Measurements from ENCODE around the gene IL18BP. TPM values are rescaled to one million over a fixed set of nuclear protein-coding genes. Genes with fewer than 3 reads are reported as not detected.

Gene IL18BP
- total RNA-seq, 5 donors from 2014 or later (not counting 1 experiment from before 2014, with no cell fraction given) = 18.4 to 29.2 (median 22.4) TPM

GRCh38 chr11:71979602-71980001 is 19.1 kb upstream of the IL18BP start:
- Mint-ChIP-seq H3K27me3 (no peaks in the 10 kb centered on the region), H3K4me3 (no peak overlapping the region), H3K27ac (no peak overlapping the region), H3K9me3 (no peaks in the 10 kb centered on the region), H3K4me1 (peaks cover 0 to 4% (median 0%) of the 10 kb centered on the region in 3 donors), H3K36me3 (peaks cover 23% of the 10 kb centered on the region)
- H3K4me1 ChIP-seq (ENCODE audit: control insufficient read depth in 1 of 2, extremely low read depth in 1 of 2, insufficient read depth in 2 of 2, low read length in 2 of 2) = no peaks in the 10 kb centered on the region
- ChIA-PET CTCF (interaction anchor here (0.6 to 4.0 kb wide), 3 partner anchors 20 to 167 kb away, joined by 3 to 22 read pairs (median 3); no protein-coding TSS in a partner anchor), POLR2A (interaction anchor here in 1 of 2 donors (0.6 kb wide), 1 partner anchor 67 kb away, joined by 5 read pairs; no protein-coding TSS in a partner anchor)
- no peak overlapping the region for H3K4me3 ChIP-seq (ENCODE audit: control insufficient read depth in 1 of 2, extremely low read depth in 1 of 2, low read length in 1 of 2)
- H3K36me3 ChIP-seq (ENCODE audit: control insufficient read depth in 2 of 2, extremely low read depth in 1 of 2, insufficient read depth in 1 of 2, low read length in 1 of 2) = peaks cover 2 to 17% of the 10 kb centered on the region in 2 donors
- no peak for DNase-seq
- H3K27me3 ChIP-seq (replicated peaks in 1 of 2; ENCODE audit: control insufficient read depth in 2 of 2, extremely low read depth in 1 of 2, insufficient read depth in 2 of 2, low read length in 1 of 2) = no peaks in the 10 kb centered on the region
- H3K27ac ChIP-seq (ENCODE audit: low read length) = no peak overlapping the region
- 100% methylated on average over 1 of the region's 3 CpGs for WGBS (ENCODE audit: insufficient coverage)
- no peaks in the 10 kb centered on the region for H3K9me3 ChIP-seq
- no peak for ATAC-seq (replicated peaks in 1 of 4)

DNA sequence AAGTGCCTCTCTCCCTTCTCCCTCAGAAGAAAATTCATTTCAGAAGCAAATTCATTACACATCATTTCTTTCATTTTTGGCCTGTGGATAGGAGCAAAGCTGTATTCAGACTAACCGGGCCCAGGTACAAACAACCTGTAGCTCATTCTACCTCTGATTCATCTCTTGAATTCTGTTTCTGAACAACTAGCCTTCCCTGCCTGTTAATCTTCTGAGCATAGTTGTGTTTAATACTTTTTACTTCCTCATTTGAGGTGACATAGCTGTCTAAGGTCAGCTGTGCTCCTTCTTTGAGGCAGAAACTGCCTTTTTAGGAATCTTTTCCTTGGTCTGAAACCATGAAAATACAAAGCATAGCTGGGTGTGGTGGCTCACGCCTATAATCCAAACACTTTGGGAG is 12.6 kb upstream of the IL18BP start:
- WGBS (ENCODE audit: insufficient coverage) = 92% methylated on average over 2 of the region's 2 CpGs
- ChIA-PET POLR2A (interaction anchor here in 1 of 2 donors (0.7 kb wide), 1 partner anchor 249 kb away, joined by 10 read pairs; no protein-coding TSS in a partner anchor), CTCF (no interaction called here)
- Histone ChIP-seq H3K4me1 (ENCODE audit: control insufficient read depth in 1 of 2, extremely low read depth in 1 of 2, insufficient read depth in 2 of 2, low read length in 2 of 2) (no peaks in the 10 kb centered on the region), H3K36me3 (ENCODE audit: control insufficient read depth in 2 of 2, extremely low read depth in 1 of 2, insufficient read depth in 1 of 2, low read length in 1 of 2) (peaks cover 0 to 38% of the 10 kb centered on the region in 2 donors), H3K27me3 (replicated peaks in 1 of 2; ENCODE audit: control insufficient read depth in 2 of 2, extremely low read depth in 1 of 2, insufficient read depth in 2 of 2, low read length in 1 of 2) (no peaks in the 10 kb centered on the region), H3K27ac (ENCODE audit: low read length) (no peak overlapping the region), H3K4me3 (ENCODE audit: control insufficient read depth in 1 of 2, extremely low read depth in 1 of 2, low read length in 1 of 2) (no peak overlapping the region), H3K9me3 (no peaks in the 10 kb centered on the region)
- Mint-ChIP-seq H3K9me3 (no peaks in the 10 kb centered on the region), H3K27me3 (no peaks in the 10 kb centered on the region), H3K4me3 (no peak overlapping the region), H3K27ac (no peak overlapping the region), H3K4me1 (peaks cover 0 to 6% (median 0%) of the 10 kb centered on the region in 3 donors), H3K36me3 (peaks cover 27% of the 10 kb centered on the region)
- ATAC-seq (replicated peaks in 1 of 4) = no peak
- DNase-seq = no peak

DNA sequence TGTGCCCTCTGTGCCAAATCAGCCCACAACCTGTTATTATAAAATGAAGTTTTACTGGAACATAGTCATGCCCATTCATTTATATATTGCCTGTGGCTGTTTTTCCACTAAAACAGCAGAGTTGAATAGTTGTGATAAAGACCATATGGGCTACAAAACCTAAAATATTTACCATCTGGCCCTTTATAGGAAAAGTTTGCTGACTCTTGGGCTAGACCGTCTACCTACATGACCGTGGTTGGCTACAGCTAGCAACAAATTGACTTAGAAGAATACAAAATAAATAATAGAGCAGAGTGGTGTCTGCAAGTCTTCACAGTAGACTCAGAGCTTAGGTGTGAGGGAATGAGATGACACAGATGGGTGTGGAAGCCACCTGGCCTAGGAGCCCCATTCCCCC is 11.2 kb upstream of the IL18BP start:
- Mint-ChIP-seq H3K27ac (no peak overlapping the region), H3K9me3 (no peaks in the 10 kb centered on the region), H3K4me3 (no peak overlapping the region), H3K27me3 (no peaks in the 10 kb centered on the region), H3K4me1 (peaks cover 0 to 6% (median 0%) of the 10 kb centered on the region in 3 donors), H3K36me3 (peaks cover 28% of the 10 kb centered on the region)
- POLR2A ChIA-PET = interaction anchor here in 1 of 2 donors (0.7 kb wide), 1 partner anchor 27 kb away, joined by 3 read pairs; no protein-coding TSS in a partner anchor
- H3K4me3 ChIP-seq (ENCODE audit: control insufficient read depth in 1 of 2, extremely low read depth in 1 of 2, low read length in 1 of 2) = no peak overlapping the region
- CTCF ChIA-PET = interaction anchor here in 1 of 2 donors (1.1 kb wide), 1 partner anchor 9 kb away, joined by 4 read pairs; no protein-coding TSS in a partner anchor
- H3K36me3 ChIP-seq (ENCODE audit: control insufficient read depth in 2 of 2, extremely low read depth in 1 of 2, insufficient read depth in 1 of 2, low read length in 1 of 2) = peaks cover 0 to 37% of the 10 kb centered on the region in 2 donors
- no peak overlapping the region for H3K27ac ChIP-seq (ENCODE audit: low read length)
- H3K4me1 ChIP-seq (ENCODE audit: control insufficient read depth in 1 of 2, extremely low read depth in 1 of 2, insufficient read depth in 2 of 2, low read length in 2 of 2) = no peaks in the 10 kb centered on the region
- no peaks in the 10 kb centered on the region for H3K9me3 ChIP-seq
- no peak for ATAC-seq (replicated peaks in 1 of 4)
- no peak for DNase-seq
- 0% methylated on average over 1 of the region's 2 CpGs for WGBS (ENCODE audit: insufficient coverage)
- no peaks in the 10 kb centered on the region for H3K27me3 ChIP-seq (replicated peaks in 1 of 2; ENCODE audit: control insufficient read depth in 2 of 2, extremely low read depth in 1 of 2, insufficient read depth in 2 of 2, low read length in 1 of 2)

- no peak for DNase-seq
- H3K36me3 ChIP-seq (ENCODE audit: control insufficient read depth in 2 of 2, extremely low read depth in 1 of 2, insufficient read depth in 1 of 2, low read length in 1 of 2) = peaks cover 0 to 37% of the 10 kb centered on the region in 2 donors
- no peak for ATAC-seq (replicated peaks in 1 of 4)
- ChIA-PET POLR2A (interaction anchor here in 1 of 2 donors (0.7 kb wide), 1 partner anchor 26 kb away, joined by 3 read pairs; no protein-coding TSS in a partner anchor), CTCF (interaction anchor here (0.6 to 1.1 kb wide), 3 partner anchors 9 to 17 kb away, joined by 3 to 4 read pairs (median 3); no protein-coding TSS in a partner anchor)
- H3K27me3 Mint-ChIP-seq = no peaks in the 10 kb centered on the region
- no peak overlapping the region for H3K4me3 ChIP-seq (ENCODE audit: control insufficient read depth in 1 of 2, extremely low read depth in 1 of 2, low read length in 1 of 2)
- no peak overlapping the region for H3K27ac Mint-ChIP-seq
- H3K27ac ChIP-seq (ENCODE audit: low read length) = no peak overlapping the region
- H3K36me3 Mint-ChIP-seq = peaks cover 29% of the 10 kb centered on the region
- 100% methylated on average over 1 of the region's 3 CpGs for WGBS (ENCODE audit: insufficient coverage)
- H3K27me3 ChIP-seq (replicated peaks in 1 of 2; ENCODE audit: control insufficient read depth in 2 of 2, extremely low read depth in 1 of 2, insufficient read depth in 2 of 2, low read length in 1 of 2) = no peaks in the 10 kb centered on the region
- H3K4me3 Mint-ChIP-seq = no peak overlapping the region
- no peaks in the 10 kb centered on the region for H3K9me3 ChIP-seq
- peaks cover 0 to 6% (median 0%) of the 10 kb centered on the region in 3 donors for H3K4me1 Mint-ChIP-seq
- H3K9me3 Mint-ChIP-seq = no peaks in the 10 kb centered on the region
- H3K4me1 ChIP-seq (ENCODE audit: control insufficient read depth in 1 of 2, extremely low read depth in 1 of 2, insufficient read depth in 2 of 2, low read length in 2 of 2) = no peaks in the 10 kb centered on the region
Observed at GRCh38 chr11:71988050-71988449, 10.7 kb upstream of the IL18BP start.

- no peak overlapping the region for H3K27ac Mint-ChIP-seq
- Histone ChIP-seq H3K9me3 (no peaks in the 10 kb centered on the region), H3K27me3 (replicated peaks in 1 of 2; ENCODE audit: control insufficient read depth in 2 of 2, extremely low read depth in 1 of 2, insufficient read depth in 2 of 2, low read length in 1 of 2) (no peaks in the 10 kb centered on the region), H3K27ac (ENCODE audit: low read length) (no peak overlapping the region), H3K4me3 (ENCODE audit: control insufficient read depth in 1 of 2, extremely low read depth in 1 of 2, low read length in 1 of 2) (no peak overlapping the region), H3K36me3 (ENCODE audit: control insufficient read depth in 2 of 2, extremely low read depth in 1 of 2, insufficient read depth in 1 of 2, low read length in 1 of 2) (peaks cover 0 to 36% of the 10 kb centered on the region in 2 donors), H3K4me1 (ENCODE audit: control insufficient read depth in 1 of 2, extremely low read depth in 1 of 2, insufficient read depth in 2 of 2, low read length in 2 of 2) (no peaks in the 10 kb centered on the region)
- ChIA-PET CTCF (no interaction called here), POLR2A (no interaction called here)
- ATAC-seq (replicated peaks in 1 of 4) (no peak), DNase-seq (no peak)
- H3K9me3 Mint-ChIP-seq = no peaks in the 10 kb centered on the region
- H3K4me1 Mint-ChIP-seq = peaks cover 0 to 2% (median 0%) of the 10 kb centered on the region in 3 donors
- peaks cover 29% of the 10 kb centered on the region for H3K36me3 Mint-ChIP-seq
- H3K4me3 Mint-ChIP-seq = no peak overlapping the region
- no peaks in the 10 kb centered on the region for H3K27me3 Mint-ChIP-seq
- 100% methylated on average over 1 of the region's 3 CpGs for WGBS (ENCODE audit: insufficient coverage)
Observed at GRCh38 chr11:71990701-71991100, 8.0 kb upstream of the IL18BP start.

DNA sequence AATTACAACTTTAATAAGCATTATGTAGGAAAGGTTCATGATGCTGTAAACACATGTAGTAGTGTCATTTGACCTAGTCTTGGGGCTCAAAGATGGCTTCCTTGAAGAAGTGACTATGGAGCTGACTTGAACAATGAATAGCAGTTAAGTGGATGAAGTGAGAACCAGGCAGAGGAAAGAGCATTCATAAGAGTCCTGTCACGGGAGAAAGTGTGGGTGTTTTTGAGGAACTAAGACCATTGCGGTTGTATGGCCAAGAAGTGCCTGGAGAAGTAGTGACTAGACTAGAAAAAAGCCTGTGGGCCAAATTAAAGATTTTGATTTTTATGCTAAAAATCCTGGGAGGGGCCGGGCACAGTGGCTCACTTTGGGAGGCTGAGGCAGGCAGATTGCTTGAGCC is 7.2 kb upstream of the IL18BP start:
- H3K27me3 ChIP-seq (replicated peaks in 1 of 2; ENCODE audit: control insufficient read depth in 2 of 2, extremely low read depth in 1 of 2, insufficient read depth in 2 of 2, low read length in 1 of 2) = no peaks in the 10 kb centered on the region
- POLR2A ChIA-PET = no interaction called here
- no peak for DNase-seq
- no peaks in the 10 kb centered on the region for H3K9me3 ChIP-seq
- H3K27ac Mint-ChIP-seq = peak overlapping the region in 1 of 2 donors; percentile 0
- H3K27ac ChIP-seq (ENCODE audit: low read length) = no peak overlapping the region
- H3K4me3 ChIP-seq (ENCODE audit: control insufficient read depth in 1 of 2, extremely low read depth in 1 of 2, low read length in 1 of 2) = no peak overlapping the region
- H3K4me1 ChIP-seq (ENCODE audit: control insufficient read depth in 1 of 2, extremely low read depth in 1 of 2, insufficient read depth in 2 of 2, low read length in 2 of 2) = no peaks in the 10 kb centered on the region
- no peak for ATAC-seq (replicated peaks in 1 of 4)
- H3K27me3 Mint-ChIP-seq = no peaks in the 10 kb centered on the region
- WGBS (ENCODE audit: insufficient coverage) = 100% methylated on average over 1 of the region's 3 CpGs
- H3K36me3 ChIP-seq (ENCODE audit: control insufficient read depth in 2 of 2, extremely low read depth in 1 of 2, insufficient read depth in 1 of 2, low read length in 1 of 2) = peaks cover 0 to 32% of the 10 kb centered on the region in 2 donors
- no peak overlapping the region for H3K4me3 Mint-ChIP-seq
- CTCF ChIA-PET = no interaction called here
- H3K36me3 Mint-ChIP-seq = peaks cover 24% of the 10 kb centered on the region
- no peaks in the 10 kb centered on the region for H3K4me1 Mint-ChIP-seq
- H3K9me3 Mint-ChIP-seq = no peaks in the 10 kb centered on the region
